IPS DF 4.7 (cell line): ENCODE measurements around the gene KRT33B.
"Not testable (repeated sequence)": the region's sequence is repeated elsewhere in the genome, so short reads cannot be mapped to it uniquely, and the experiment has no call there.

Experiments
- DNase-seq: peaks from one replicate; pipeline ENCODE4 v3.0.0-alpha.2; 2013; ENCODE audit warnings: low spot score; ENCODE audit errors: extremely low read depth

Gene KRT33B

DNA sequence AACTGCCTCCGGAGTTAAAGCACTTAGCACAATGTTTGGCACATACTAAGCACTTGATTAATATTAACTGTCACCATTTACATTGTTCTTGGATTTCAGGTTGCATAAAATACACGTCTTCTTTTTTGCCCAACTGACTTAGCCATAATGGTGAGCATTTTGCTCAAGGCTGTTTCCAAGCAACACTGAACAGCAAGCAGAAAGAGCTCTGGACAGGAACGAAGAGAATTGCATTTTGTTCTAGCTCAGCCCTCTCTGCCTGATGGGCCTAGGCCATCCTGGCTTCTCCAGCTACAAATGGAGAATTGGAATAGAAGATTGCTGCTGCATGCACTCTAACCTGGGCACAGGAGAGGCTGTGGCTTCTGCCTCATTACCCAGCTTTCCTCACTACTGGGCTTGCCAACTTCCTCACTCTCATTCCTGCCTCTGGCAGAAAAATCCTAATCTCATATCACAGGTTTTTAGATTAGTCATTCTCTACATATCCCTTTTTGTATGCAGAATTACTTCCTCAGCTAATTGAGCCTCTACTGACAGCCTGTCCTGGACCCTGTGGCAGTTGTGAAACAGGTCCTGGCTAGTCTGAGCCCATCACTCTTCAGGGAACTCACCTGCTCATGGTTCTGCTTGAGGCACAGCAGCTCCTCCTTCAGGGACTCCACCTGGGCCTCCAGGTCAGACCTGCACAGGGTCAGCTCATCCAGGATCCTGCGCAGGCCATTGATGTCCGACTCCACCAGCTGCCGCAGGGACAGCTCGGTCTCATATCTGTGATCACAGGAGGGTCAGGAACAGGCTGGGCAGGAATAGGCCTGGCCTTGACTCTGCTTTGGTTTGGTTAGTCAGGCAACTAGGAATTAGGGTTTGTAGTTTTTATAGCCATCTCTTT is 21.5 kb downstream of the KRT33B start:
- DNase-seq: no peak

DNA sequence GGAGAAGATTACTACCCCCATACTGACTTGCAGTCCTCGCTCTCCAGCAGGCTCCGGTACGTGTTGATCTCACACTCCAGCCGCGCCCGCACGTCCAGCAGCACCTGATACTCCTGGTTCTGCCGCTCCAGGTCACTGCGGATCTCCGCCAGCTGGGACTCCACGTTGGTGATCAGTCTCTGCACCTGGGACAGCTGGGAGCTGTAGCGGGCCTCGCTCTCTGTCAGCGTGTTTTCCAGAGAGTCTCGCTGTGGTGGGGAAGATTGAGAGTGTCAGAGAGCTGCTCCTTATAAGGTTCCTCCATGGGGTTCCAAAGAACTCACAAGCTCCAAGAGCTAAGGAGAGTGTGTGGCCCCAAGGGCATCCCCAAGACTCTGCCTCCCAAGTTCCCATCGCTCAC is 23.2 kb downstream of the KRT33B start:
- DNase-seq: not testable (repeated sequence)

DNA sequence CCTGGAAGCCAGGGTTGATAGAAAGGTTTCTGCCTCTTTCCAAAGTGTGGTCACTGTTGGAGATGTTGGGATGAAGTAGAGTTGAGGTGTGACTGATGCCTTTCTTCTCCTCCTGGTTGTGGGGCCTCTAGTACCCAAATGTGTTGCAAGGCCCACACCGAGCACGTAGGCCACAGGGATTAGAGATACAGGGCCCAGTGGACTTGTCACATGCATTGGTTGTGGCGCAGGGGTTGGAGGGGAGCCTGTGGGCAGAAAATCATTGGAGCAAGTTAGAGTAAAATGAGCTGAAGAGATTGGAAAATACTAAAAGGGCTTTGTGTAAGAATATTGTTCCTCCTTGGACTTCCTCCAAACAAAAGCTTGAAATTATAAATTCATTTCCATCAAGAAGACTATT is 23.6 kb downstream of the KRT33B start:
- DNase-seq: no peak

DNA sequence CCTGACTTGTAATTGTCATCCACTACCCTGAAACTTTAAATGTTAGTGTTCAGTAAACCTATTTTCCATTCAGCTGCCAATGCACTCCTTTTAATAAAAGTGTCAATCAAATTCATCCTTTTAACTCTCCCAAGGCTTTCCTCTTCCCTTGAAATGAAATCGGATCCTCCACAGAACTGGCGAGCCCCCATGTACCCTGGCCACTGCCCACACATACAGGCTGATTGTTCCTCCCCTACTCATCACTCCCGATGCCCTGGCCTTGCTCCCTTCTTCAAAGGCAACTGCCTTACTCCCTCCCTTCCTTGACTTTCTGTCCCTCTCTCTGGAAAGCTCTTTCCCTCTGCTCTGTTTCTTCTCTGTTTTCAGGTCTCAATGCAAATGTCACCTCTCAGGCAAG is 26.6 kb downstream of the KRT33B start:
- no peak for DNase-seq

DNA sequence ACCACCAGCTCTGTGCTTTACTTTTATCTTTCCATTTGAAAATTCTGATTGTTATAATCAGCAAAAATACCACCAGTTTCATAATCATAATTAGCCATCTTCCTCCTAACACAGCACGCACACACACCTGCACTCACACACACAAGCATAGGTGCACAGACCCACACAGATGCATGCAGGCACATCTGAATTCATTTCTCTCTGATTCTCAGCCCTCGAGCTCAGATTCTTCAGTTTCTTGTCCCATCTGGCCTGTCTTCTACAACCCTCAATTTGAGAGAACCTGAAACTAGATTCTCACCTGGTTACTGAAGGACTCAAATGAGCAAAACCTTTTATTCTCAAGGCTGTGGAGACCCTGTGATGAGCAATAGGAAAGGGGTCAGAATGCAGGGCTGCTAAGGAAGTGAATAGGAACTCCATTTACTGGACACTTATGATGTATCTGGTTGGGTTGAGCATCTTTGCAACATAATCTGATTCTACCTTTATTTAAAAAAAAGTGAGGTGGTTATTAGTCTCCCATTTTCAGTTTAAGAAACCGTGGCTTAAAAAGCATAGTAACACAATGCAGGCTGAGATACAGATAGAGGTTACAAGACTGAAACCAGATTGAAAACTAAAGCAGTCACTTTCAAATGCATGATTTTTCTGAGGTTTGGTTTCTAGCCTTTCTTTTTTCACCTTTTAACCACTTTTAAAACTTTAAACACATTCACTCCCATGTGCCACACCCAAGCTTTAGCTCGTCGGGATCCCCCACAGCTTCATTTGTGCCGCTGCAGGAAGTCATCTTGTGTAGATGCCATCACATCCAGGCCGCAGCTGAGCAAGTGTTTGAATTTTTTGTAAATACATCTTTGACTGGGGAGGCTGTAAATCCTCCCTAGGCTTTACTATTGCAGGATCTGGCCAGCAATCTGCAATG is 28.4 kb downstream of the KRT33B start:
- no peak for DNase-seq

DNA sequence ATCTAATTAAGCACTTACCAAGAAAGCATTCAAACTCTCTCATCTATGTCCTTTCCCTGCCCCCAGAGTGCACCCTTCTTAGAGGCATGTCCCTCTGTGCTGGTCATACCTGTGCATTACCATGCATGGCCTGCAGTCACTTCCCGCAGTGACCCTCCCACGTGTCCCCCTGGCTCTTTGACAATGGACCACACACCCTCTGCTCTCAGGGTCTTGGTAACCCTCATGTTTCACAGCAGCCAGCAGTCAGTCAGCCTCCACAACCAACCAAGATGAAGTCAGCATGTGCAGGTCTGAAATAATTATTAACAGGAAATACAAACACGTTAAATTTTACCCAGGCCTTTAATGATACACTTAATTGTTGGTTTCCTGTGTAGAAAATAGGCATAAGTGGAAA is 29.1 kb downstream of the KRT33B start:
- DNase-seq: no peak

DNA sequence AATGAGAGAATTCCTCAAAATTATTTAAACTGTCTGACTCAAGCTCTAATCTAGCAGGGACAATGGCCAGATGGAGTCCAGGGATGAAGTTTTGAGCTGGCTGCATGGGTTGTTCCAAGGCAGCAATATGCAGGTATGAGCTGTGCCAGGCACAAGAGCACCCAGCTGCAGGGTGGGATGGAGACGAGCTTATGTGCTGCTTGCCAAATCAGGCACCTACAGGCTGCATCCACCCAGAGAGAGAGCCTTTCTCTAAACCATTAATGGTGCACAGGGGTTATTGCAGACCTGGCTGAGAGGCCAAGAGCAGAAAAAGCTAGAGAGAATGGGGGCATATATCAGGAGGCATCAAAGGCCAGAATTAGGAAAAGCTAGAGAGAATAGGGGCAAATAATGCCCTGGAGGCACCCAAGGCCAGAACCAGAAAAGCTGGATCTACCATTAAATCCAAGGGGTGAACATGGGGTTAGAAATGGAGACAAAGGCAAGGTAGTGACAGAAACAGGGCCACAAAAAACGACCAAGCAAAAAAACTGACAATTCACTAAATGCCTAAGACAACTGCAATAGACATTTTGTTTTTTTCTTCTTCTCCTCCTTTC is 29.9 kb downstream of the KRT33B start:
- DNase-seq: no peak

DNA sequence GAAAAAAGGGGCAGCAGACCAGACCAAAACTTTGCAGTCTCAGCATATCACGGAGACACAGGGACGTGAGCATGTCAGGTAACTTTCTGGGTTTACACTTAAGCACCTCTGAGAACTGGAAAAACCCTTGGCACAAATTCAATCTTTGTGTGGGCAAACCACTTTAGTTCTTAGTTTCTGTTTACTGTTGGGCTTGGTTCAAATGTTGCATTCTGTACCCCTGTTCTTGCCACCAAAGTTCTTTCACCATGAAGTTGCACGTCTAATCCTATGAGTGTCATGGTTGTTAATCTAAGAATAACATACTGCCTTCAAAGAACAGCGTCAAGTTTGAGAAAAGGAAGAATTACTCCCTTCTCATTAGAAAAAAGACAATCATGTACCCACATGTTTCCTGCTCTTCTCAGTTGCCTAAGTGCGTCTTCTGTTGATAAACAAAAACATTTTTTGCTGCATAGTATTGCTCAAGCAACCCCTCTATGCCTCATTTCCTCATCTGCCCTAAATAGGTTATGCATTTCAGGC is 30.6 kb downstream of the KRT33B start:
- DNase-seq: no peak

DNA sequence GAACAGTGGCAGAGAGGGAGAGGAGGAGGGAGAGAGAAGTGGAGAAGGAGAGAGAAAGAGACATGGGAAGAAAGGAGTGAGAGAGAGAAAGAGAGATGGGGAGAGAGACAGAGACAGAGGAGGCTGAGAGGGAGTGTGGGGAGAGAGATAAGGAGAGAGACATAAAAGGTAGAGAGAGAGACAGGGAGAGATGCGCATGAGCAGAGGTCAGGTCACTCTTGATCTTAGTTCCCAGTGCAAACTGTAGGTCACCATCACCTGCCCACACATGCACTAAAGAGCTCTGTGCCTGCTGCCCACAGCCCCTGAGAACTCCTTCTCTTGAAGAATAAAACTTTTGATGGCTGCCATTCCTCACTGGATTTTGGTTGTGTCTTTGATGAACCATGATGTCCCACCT is 33.9 kb downstream of the KRT33B start:
- no peak for DNase-seq

DNA sequence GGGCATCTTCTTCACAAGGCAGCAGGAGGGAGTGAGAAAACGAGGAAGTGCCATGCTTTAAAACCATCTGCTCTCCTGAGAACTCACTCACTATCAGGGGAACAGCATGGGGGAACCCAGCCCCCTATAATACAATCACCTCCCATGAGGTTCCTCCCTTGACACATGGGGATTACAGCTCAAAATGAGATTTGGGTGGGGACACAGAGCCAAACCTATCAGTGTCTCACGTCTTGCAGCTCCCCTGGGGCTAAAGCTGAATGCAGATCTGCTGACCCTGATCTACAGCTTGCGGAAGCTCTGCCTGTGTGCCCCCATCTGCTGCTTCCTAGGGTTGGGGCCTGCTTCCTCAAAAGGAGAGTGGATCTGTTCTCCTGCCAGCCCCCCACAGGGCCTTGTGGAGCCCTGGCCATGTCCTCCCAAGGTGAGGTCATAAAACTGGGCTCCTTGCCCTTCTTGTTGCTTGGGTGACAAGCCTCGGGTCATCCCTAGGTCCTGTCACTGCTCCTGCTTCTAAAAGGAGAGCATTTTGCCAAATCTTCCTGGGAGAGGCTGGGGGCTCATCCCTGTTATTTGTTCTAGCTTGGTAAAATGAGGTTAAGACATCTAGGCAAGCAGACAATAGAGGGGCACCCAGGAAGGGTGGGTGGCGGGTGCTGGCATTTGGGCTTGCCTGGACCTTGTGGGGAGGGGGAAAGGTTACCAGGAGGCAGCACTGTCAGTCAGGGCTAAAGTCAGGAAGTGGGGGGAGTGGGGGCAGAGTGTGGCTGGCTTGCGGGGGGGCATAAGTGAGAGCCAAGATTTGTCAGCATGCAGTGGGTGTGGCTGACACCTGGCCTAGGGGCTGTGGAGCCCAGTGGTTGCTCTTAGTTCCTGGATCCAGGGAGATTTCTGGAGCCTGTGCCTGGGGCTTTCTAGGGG is 35.0 kb downstream of the KRT33B start:
- DNase-seq: no peak

DNA sequence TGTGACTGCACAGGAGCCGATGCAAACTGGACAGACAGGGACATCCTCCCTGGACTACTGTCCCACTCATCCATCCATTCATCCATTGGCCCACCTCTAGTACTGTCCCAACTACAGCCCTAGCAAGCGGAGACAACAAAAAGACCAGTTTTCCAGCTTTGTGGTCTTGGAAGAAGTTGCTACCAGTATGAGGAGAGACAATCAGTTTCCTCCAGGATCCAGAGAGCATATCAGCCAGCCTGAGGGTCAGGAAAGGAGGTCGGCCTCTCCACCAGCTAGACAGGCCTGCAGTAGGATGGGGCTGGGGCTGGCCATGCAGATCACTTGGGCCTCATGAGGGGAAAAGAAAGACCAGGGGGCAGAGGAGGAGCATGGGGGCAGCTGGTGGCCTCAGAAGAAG is 35.8 kb downstream of the KRT33B start:
- DNase-seq: no peak

DNA sequence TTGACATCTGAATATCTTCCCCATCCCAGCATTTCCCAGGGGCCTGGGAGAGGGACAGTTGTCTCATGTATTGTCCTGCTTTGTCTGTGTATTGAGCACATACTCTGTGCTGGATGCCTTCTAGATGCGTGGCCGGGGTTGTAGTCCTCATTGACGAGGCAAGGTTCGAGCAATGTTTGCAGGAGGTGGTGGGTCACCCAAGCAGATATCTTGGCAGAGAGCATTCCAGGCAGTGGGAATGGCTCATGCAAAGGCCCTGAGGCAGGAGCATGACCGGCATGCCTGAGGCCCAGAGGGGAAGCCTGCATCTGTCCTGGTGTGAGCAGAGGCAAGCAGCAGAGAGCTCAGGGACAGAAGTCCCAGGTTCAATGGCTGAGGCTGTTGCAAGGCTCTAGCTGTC is 36.5 kb downstream of the KRT33B start:
- DNase-seq: no peak

DNA sequence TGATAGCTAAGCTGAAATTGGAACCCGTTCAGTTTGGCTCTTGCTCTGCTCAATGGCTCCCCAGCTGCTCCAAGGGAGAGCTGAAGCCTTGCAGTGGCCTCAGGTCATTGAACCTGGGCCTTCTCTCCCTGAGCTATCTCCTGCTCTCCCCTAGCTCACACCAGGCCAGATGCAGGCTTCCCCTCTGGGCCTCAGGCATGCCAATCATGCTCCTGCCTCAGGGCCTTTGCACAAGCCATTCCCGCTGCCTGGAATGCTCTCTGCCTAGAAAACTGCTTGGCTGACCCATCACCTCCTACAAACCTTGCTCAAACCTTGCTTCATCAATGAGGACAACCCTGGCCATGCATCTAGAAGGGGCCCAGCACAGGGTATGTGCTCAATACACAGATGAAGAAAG is 37.4 kb downstream of the KRT33B start:
- DNase-seq: no peak

DNA sequence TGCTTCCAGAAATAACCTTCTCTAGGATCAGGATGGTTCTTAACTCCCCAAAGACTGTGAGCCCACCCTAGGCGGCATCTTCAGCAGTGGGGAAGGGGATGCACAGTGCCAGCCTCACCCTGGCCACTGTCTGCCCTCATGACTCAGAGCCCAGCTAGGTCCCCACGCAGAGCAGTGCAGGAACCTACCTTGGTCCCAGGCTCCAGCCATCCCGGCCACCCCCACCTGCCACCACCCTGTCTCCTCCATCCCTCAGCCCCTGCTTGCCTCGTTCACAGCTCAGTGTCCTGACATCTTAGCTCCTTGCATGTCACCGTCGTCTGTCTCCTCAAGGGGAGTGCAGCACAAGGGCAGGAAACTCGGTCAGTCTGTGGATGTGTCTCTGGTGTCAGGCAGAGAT is 38.0 kb downstream of the KRT33B start:
- no peak for DNase-seq

DNA sequence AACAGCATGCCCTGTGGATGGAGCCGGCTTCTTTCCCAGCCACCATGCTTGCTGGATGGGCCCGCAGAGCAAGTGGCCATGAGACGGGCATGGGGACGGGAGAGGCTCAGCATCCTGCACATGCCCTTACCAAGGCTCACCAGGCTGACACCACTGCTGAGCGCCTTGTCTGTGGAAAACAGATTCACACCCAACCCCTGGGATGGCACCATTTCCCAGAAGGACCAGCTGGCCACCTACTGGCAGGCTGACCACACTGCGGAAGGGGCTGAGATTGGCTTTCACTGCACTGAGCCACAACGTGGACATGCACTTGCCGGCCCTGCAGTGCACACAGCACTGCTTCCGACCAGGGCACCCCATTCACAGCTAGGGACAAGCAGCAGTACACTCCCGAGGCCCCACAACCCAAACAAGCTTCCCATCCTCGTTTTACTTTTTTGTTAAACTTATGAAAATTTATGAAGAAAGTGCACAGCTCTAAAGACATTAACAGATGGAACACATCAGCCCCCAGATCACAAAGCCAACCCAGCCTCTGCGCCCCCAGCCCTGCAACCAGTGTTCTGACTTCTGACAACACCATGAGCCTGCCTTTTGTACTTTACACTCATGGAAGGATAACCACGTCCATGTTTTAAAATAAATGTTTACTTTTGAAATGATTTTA is 40.2 kb downstream of the KRT33B start:
- DNase-seq: no peak

DNA sequence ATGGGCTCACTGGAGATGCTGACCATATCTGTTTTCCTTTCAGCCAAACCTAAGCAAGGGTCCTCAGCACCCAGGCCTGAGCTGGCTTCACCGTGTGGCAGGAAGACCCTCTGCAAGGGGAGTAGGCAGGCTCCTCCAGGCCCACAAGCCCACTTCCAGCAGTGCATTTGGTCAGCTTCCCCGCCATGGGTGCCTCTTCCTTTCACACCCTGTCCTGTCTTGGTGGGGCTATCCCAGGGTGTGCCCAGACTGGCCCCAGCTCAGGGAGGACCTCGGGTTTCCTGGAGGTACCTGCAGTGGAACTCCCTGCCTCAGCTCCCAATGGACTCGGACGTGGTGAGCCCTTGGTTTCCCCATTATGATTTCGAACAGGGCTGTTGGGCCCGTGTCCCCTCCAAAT is 41.4 kb downstream of the KRT33B start:
- no peak for DNase-seq

DNA sequence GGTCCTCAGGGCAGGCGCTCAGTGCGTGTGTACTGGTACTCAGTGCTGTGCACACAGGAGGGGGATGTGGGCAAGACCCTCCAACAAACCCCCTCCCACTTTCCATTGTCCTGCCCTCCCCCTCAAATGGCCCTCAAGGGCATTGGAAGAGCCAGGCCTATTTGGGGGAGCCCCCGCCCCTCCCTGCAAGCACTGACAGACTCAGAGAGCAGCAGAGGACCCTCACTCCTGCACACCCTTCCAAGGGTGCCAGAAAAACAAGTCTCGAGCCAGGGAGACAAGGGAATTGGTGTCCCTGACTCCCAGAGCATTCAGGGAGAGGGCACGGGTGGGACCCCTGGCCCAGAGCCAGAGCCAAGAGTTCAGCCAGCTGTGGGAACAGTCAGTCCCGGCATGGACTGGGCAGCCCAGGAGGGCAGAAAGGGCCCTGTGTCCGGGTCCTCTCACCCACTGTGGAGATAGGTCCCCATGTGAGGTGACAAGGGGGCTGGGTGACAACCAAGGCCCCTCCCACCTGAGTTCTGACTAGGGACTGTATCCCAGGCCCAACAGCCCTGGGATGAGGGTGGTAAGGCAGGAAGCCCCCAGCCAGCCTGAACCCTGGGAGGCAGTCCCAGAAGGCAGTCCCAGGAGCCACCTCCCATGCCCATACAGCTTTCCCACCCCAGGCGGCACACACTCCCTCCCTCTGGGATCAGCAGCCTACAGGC is 42.0 kb downstream of the KRT33B start:
- DNase-seq: no peak

DNA sequence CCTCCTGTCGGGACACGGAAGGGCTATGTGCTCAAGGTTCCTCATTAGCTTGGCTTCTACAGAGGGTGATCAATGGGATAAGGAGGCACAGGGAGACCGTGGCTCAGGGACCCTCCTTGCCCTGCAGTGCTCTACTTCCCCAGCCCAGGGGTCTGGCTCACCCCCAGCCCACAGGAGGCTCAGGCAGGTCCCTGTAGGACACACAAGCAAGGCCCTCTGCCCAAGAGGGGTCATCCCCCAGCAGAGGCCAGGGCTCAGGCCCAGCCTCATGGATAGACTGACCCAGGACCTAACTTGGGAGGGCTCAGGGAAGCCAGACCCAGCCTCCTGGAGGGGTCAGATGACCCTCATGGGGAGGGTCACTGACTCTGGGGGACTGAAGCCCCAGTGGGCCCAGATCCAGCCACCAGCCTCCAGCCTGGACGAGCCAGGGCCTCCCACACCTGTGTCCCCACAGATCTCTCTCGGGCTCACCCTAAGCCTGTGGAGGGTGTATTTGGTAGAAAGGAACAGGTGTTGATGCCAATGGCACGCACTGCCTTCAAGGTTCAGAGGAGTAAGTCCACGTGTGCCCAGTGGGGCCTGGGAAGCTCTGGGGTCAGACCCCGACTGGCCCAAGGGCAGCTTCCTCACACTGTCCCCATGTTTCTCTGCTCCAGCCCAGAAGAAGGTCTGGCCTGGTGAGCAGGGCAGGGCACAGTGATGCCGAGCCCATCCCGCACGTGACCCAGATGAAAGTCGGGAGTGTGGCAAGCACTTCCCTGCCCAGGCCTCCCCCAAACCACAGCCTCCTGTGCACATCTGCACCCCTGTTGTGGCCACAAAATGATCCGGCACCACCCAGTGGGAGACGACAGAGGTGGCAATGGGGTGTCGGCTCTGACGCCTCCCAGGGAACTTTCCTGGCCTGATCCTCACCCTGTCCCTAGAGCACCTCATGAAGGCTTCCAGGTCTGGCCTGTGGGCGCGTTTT is 43.2 kb downstream of the KRT33B start:
- DNase-seq: no peak
